ENCODE measurements around the gene CEP85. TPM values are rescaled to one million over a fixed set of nuclear protein-coding genes. Genes with fewer than 3 reads are reported as not detected.
A peak's percentile ranks its signal among the peaks of the same experiment; 100 is the strongest.

CEP85 gene
- total RNA-seq, 1 donor from 2014 or later, result 46.6 TPM

GRCh38 chr1:26285366-26286063 lies 51.5 kb downstream of the CEP85 start:
- peak; percentile 56 for DNase-seq (ENCODE audit: low read depth, low spot score)
- Mint-ChIP-seq H3K27me3 (ENCODE audit: low read depth) (peaks cover 5% of the 10 kb centered on the region), H3K9me3 (no peaks in the 10 kb centered on the region), H3K4me1 (peaks cover 66% of the 10 kb centered on the region), H3K4me3 (peak overlapping the region; percentile 78), H3K36me3 (ENCODE audit: low read depth) (peaks cover 4% of the 10 kb centered on the region), H3K27ac (ENCODE audit: unreplicated experiment) (no peak overlapping the region)
- peak; percentile 55 for TF ChIP-seq CTCF (conservative IDR thresholded peaks at IDR 0.05)

GRCh38 chr1:26286064-26286416 lies 52.0 kb downstream of the CEP85 start:
- H3K4me3 Mint-ChIP-seq, result peak overlapping the region; percentile 19
- H3K27me3 Mint-ChIP-seq (ENCODE audit: low read depth), result peaks cover 4% of the 10 kb centered on the region
- no peak for DNase-seq (ENCODE audit: low read depth, low spot score)
- H3K4me1 Mint-ChIP-seq, result peaks cover 67% of the 10 kb centered on the region
- H3K36me3 Mint-ChIP-seq (ENCODE audit: low read depth), result peaks cover 2% of the 10 kb centered on the region
- H3K27ac Mint-ChIP-seq (ENCODE audit: unreplicated experiment), result no peak overlapping the region
- no peak for TF ChIP-seq CTCF (conservative IDR thresholded peaks at IDR 0.05)
- no peaks in the 10 kb centered on the region for H3K9me3 Mint-ChIP-seq

GRCh38 chr1:26287033-26287711 lies 53.2 kb downstream of the CEP85 start:
- peak overlapping the region; percentile 3 for H3K4me3 Mint-ChIP-seq
- peaks cover 65% of the 10 kb centered on the region for H3K4me1 Mint-ChIP-seq
- no peaks in the 10 kb centered on the region for H3K9me3 Mint-ChIP-seq
- no peak for TF ChIP-seq CTCF (conservative IDR thresholded peaks at IDR 0.05)
- DNase-seq (ENCODE audit: low read depth, low spot score), result no peak
- H3K27me3 Mint-ChIP-seq (ENCODE audit: low read depth), result no peaks in the 10 kb centered on the region
- H3K27ac Mint-ChIP-seq (ENCODE audit: unreplicated experiment), result no peak overlapping the region
- H3K36me3 Mint-ChIP-seq (ENCODE audit: low read depth), result no peaks in the 10 kb centered on the region

GRCh38 chr1:26287811-26288210 lies 53.8 kb downstream of the CEP85 start:
- Mint-ChIP-seq H3K4me3 (no peak overlapping the region), H3K4me1 (peaks cover 65% of the 10 kb centered on the region), H3K27me3 (ENCODE audit: low read depth) (no peaks in the 10 kb centered on the region), H3K9me3 (no peaks in the 10 kb centered on the region), H3K36me3 (ENCODE audit: low read depth) (no peaks in the 10 kb centered on the region), H3K27ac (ENCODE audit: unreplicated experiment) (peak overlapping the region; percentile 20)
- no peak for DNase-seq (ENCODE audit: low read depth, low spot score)
- TF ChIP-seq CTCF (conservative IDR thresholded peaks at IDR 0.05), result no peak

GRCh38 chr1:26288311-26288941 lies 54.4 kb downstream of the CEP85 start:
- H3K27me3 Mint-ChIP-seq (ENCODE audit: low read depth), result no peaks in the 10 kb centered on the region
- H3K4me1 Mint-ChIP-seq, result peaks cover 62% of the 10 kb centered on the region
- DNase-seq (ENCODE audit: low read depth, low spot score), result no peak
- peak overlapping the region; percentile 0 for H3K4me3 Mint-ChIP-seq
- H3K36me3 Mint-ChIP-seq (ENCODE audit: low read depth), result no peaks in the 10 kb centered on the region
- H3K27ac Mint-ChIP-seq (ENCODE audit: unreplicated experiment), result peak overlapping the region; percentile 20
- H3K9me3 Mint-ChIP-seq, result no peaks in the 10 kb centered on the region
- TF ChIP-seq CTCF (conservative IDR thresholded peaks at IDR 0.05), result no peak
